SK-N-MC (cell line): ENCODE measurements around the gene CELA3B.
"Not testable (repeated sequence)": the region's sequence is repeated elsewhere in the genome, so short reads cannot be mapped to it uniquely, and the experiment has no call there.

ENCODE experiments used
- EZH2 ChIP-seq: fragments of 200-600 bp; sonication (generic); IDR thresholded peaks from one replicate; pipeline ENCODE4 v1.6.1; 2017; ENCODE audit warnings: antibody characterized with exemption
- FOXP2 ChIP-seq: optimal IDR thresholded peaks from 2 replicates; pipeline ENCODE3; 2011; ENCODE audit warnings: mild to moderate bottlenecking, moderate library complexity; ENCODE audit not compliant: insufficient read depth; ENCODE audit errors: extremely low read length, control extremely low read depth
- POLR2AphosphoS5 ChIP-seq: IDR thresholded peaks from 2 replicates; pipeline ENCODE4 v1.6.1; 2012; ENCODE audit warnings: mild to moderate bottlenecking, low read depth, low read length, borderline replicate concordance

- not testable (repeated sequence) for TF ChIP-seq EZH2, POLR2AphosphoS5, FOXP2
These were observed 5.3 kb downstream of the CELA3B start for GRCh38 chr1:21982122-21982521.
